ENCODE results near the gene KCNJ12.
"Not testable (repeated sequence)": the region's sequence is repeated elsewhere in the genome, so short reads cannot be mapped to it uniquely, and the experiment has no call there.

GRCh38 chr17:21409971-21410370, 33.8 kb downstream of the KCNJ12 start:
- TF ChIP-seq, protein P1, sequence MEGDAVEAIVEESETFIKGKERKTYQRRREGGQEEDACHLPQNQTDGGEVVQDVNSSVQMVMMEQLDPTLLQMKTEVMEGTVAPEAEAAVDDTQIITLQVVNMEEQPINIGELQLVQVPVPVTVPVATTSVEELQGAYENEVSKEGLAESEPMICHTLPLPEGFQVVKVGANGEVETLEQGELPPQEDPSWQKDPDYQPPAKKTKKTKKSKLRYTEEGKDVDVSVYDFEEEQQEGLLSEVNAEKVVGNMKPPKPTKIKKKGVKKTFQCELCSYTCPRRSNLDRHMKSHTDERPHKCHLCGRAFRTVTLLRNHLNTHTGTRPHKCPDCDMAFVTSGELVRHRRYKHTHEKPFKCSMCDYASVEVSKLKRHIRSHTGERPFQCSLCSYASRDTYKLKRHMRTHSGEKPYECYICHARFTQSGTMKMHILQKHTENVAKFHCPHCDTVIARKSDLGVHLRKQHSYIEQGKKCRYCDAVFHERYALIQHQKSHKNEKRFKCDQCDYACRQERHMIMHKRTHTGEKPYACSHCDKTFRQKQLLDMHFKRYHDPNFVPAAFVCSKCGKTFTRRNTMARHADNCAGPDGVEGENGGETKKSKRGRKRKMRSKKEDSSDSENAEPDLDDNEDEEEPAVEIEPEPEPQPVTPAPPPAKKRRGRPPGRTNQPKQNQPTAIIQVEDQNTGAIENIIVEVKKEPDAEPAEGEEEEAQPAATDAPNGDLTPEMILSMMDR (IDR thresholded peaks at IDR 0.05) = not testable (repeated sequence)
- not testable (repeated sequence) for TF ChIP-seq POLR2A (IDR thresholded peaks at IDR 0.05)

Measured in Peyer's patch (tissue), 4 donors.